Stimulated activated naive CD8-positive, alpha-beta T cell treated with anti-CD3 and anti-CD28 coated beads, Interleukin-15, amount 100 ng/mL, for 72 hours (primary cell): ENCODE data around the gene RPS3.
A peak's percentile ranks its signal among the peaks of the same experiment; 100 is the strongest.
"Not testable (repeated sequence)": the region's sequence is repeated elsewhere in the genome, so short reads cannot be mapped to it uniquely, and the experiment has no call there.

Experiments
- ATAC-seq: fragments of 150-1000 bp; cut with Tn5 transposase; 2 replicates; pipeline ENCODE4 v1.10.0; 2021; ENCODE audit warnings: mild to moderate bottlenecking, moderate library complexity
- DNase-seq, 2 donors: peaks; one replicate each; pipeline ENCODE4 v3.0.0; 2021 to 2022
- H3K27ac Mint-ChIP-seq, 2 donors: one replicate each; pipeline ENCODE4 v1.8.0; 2022; ENCODE audit warnings: mild to moderate bottlenecking in 2 of 2, mixed read lengths in 2 of 2, moderate library complexity in 2 of 2
- H3K27me3 Mint-ChIP-seq: one replicate; pipeline ENCODE4 v1.8.0; 2022; ENCODE audit warnings: mixed read lengths
- H3K4me1 Mint-ChIP-seq: one replicate; pipeline ENCODE4 v1.8.0; 2022; ENCODE audit warnings: mild to moderate bottlenecking, mixed read lengths
- H3K4me3 Mint-ChIP-seq, 2 donors: one replicate each; pipeline ENCODE4 v1.8.0; 2022; ENCODE audit warnings: mild to moderate bottlenecking in 2 of 2, mixed read lengths in 2 of 2, moderate library complexity in 1 of 2
- H3K9me3 Mint-ChIP-seq, 2 donors: one replicate each; pipeline ENCODE4 v1.8.0; 2022; ENCODE audit warnings: mixed read lengths in 2 of 2

The RPS3 gene

GRCh38 chr11:75399344-75400145, at the start of gene RPS3:
TSS of gene RPS3 (plus strand) at chr11:75399518. CDS start at chr11:75399548, 30 bp downstream.
- peaks cover 52% of the 10 kb centered on the region for H3K4me1 Mint-ChIP-seq
- H3K27me3 Mint-ChIP-seq: peaks cover 3% of the 10 kb centered on the region
- H3K27ac Mint-ChIP-seq: peak within 1 kb of the TSS; percentile 99 to 100
- DNase-seq (peak; percentile 89 to 91), ATAC-seq (peak; percentile 95)
- H3K4me3 Mint-ChIP-seq: peak within 1 kb of the TSS; percentile 93 to 97
- H3K9me3 Mint-ChIP-seq: no peaks in the 10 kb centered on the region

- DNase-seq (no peak), ATAC-seq (no peak)
- H3K27ac Mint-ChIP-seq: peak overlapping the region in 1 of 2 donors; percentile 63
- peaks cover 85% of the 10 kb centered on the region for H3K4me1 Mint-ChIP-seq
- no peaks in the 10 kb centered on the region for H3K27me3 Mint-ChIP-seq
- peak overlapping the region; percentile 85 to 95 for H3K4me3 Mint-ChIP-seq
- no peaks in the 10 kb centered on the region for H3K9me3 Mint-ChIP-seq
Observed at GRCh38 chr11:75349521-75350116, 49.7 kb upstream of the RPS3 start.

- no peak for DNase-seq
- H3K4me1 Mint-ChIP-seq: peaks cover 80% of the 10 kb centered on the region
- H3K9me3 Mint-ChIP-seq: no peaks in the 10 kb centered on the region
- ATAC-seq: no peak
- H3K27ac Mint-ChIP-seq: peak overlapping the region; percentile 22 to 95
- no peaks in the 10 kb centered on the region for H3K27me3 Mint-ChIP-seq
- H3K4me3 Mint-ChIP-seq: peak overlapping the region; percentile 85 to 95
Observed at GRCh38 chr11:75350122-75350742, 49.1 kb upstream of the RPS3 start.

DNA sequence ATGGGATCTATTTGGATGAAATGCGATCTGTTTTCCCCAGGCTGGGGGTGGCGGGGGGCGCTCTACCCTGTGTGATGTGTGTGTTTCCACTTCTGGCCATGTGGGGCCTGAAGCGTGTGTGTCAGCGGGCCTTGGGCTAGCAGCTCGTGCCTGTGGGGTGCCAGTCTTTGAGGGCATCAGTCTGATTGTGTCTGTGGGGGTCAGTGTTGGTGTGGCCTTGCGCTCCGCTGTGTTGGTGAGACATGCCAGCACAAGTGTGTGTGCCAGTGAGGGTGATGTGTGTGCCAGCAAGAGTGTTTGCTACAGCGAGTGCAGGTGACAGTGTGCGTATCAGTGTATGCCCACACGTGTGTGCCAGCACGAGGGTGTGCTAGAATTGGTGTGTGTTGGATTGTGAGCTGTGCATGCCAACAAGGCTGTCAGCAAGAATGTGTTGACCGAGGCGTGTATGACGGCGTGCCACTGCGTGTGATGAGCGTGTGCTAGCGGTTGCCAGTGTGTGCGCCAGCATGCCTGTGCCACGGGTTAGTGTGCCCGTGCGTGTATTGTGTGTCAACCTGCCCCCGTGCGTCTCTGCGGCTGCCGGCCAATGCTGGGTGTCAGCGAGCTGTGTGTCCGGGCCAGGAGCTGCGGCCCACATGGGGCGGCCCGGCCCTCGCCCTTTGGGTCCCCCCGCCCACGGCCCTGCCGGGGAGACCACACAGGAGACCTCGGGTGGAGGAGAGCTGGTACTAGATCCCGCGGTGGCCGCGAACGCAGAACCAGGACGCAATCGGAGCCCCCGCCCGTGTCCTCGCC, 48.4 kb upstream of the RPS3 start:
- peak overlapping the region; percentile 85 to 95 for H3K4me3 Mint-ChIP-seq
- no peaks in the 10 kb centered on the region for H3K27me3 Mint-ChIP-seq
- ATAC-seq (peak; percentile 66), DNase-seq (peak; percentile 46 to 60)
- peaks cover 80% of the 10 kb centered on the region for H3K4me1 Mint-ChIP-seq
- H3K27ac Mint-ChIP-seq: peak overlapping the region; percentile 88 to 95
- no peaks in the 10 kb centered on the region for H3K9me3 Mint-ChIP-seq

GRCh38 chr11:75351541-75351790, 47.9 kb upstream of the RPS3 start, which contains the start of gene ARRB1:
TSS of gene ARRB1 (minus strand) at chr11:75351661. CDS start at chr11:75351607, 54 bp downstream.
- Mint-ChIP-seq H3K27ac (peak within 1 kb of the TSS; percentile 95 to 97), H3K4me1 (peaks cover 77% of the 10 kb centered on the region)
- ATAC-seq: no peak

DNA sequence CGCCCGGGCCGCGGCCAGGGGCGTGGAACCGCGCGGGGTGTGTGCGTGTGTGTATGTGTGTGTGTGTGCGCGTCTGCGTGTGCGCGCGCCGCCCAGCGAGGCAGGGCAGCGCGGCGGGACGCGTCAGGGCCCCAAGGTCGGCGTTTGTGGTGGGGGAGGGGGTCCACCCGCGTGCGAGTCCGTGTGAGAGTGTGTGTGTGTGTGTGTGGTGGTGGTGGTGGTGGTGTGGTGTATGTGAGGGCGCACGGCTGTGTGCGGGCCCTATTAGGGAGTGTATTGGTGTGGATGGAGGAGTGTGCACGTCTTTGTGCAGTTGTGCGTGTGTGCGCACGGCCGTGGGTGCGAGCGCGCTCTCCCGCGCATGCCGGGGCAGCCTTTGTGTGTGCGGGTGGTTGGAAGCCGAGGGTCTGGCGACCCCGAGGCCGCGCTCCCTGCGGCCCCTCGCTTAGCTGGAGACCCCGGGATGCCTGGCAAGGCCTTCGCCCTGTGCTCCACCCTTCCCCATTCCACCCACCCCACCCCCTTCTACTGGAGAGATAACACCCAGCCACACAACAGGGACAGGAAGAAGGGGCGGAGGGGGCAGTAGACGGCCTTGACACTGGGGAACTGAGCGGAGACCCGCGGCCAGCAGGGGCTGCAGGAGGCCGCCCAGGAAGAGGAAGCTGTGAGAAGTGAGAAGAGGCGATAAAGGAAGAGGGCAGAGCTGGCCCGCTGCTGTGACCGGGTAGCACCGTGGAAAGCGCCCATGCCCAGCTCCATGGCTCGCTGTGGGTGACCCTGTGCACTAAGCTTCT, 47.3 kb upstream of the RPS3 start:
- peaks cover 76% of the 10 kb centered on the region for H3K4me1 Mint-ChIP-seq
- DNase-seq (peak; percentile 56 to 61), ATAC-seq (peak; percentile 75)

More at GRCh38 chr11:75351541-75351790, 47.9 kb upstream of the RPS3 start, which contains the start of gene ARRB1:
- DNase-seq: no peak
- no peaks in the 10 kb centered on the region for H3K9me3 Mint-ChIP-seq
- no peaks in the 10 kb centered on the region for H3K27me3 Mint-ChIP-seq
- peak within 1 kb of the TSS; percentile 94 to 95 for H3K4me3 Mint-ChIP-seq

GRCh38 chr11:75352588-75353206, 46.6 kb upstream of the RPS3 start:
- ATAC-seq: no peak
- peak overlapping the region; percentile 90 to 97 for H3K27ac Mint-ChIP-seq
- H3K4me3 Mint-ChIP-seq: peak overlapping the region; percentile 94 to 95
- no peaks in the 10 kb centered on the region for H3K27me3 Mint-ChIP-seq
- H3K9me3 Mint-ChIP-seq: no peaks in the 10 kb centered on the region
- peaks cover 69% of the 10 kb centered on the region for H3K4me1 Mint-ChIP-seq
- DNase-seq: no peak

More for the DNA sequence above, 47.3 kb upstream of the RPS3 start:
- Mint-ChIP-seq H3K27me3 (no peaks in the 10 kb centered on the region), H3K4me3 (peak overlapping the region; percentile 94 to 95), H3K27ac (peak overlapping the region; percentile 90 to 97), H3K9me3 (no peaks in the 10 kb centered on the region)

- ATAC-seq: no peak
- Mint-ChIP-seq H3K27me3 (no peaks in the 10 kb centered on the region), H3K4me1 (peaks cover 45% of the 10 kb centered on the region), H3K27ac (no peak overlapping the region), H3K4me3 (no peak overlapping the region), H3K9me3 (no peaks in the 10 kb centered on the region)
- DNase-seq: no peak
Observed at GRCh38 chr11:75355051-75355450, 44.3 kb upstream of the RPS3 start.

DNA sequence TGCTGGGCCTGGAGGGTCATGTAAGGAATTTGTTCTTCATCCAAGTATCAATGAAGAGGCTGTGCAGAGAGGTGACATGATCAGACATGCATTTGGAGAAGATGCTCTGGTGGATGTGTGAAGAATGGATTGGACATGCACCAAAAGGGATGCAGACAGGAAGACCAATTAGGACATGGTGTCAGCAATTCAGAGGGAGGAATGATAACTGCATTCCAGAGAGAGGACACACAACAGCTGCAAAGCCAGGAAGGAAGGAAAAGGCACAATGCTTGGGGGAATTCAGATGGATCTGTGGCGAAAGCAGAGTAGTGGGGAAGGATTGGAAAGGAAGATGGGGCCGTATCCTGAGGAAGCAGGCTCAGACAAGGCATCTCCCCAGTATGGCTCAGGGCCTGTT, 42.7 kb upstream of the RPS3 start:
- no peak overlapping the region for H3K4me3 Mint-ChIP-seq
- H3K4me1 Mint-ChIP-seq: peaks cover 35% of the 10 kb centered on the region
- DNase-seq: no peak
- H3K27me3 Mint-ChIP-seq: no peaks in the 10 kb centered on the region
- ATAC-seq: no peak
- no peak overlapping the region for H3K27ac Mint-ChIP-seq
- no peaks in the 10 kb centered on the region for H3K9me3 Mint-ChIP-seq

GRCh38 chr11:75362285-75362684, 37.0 kb upstream of the RPS3 start:
- H3K4me1 Mint-ChIP-seq, H3K9me3 Mint-ChIP-seq, ATAC-seq, H3K27me3 Mint-ChIP-seq, H3K4me3 Mint-ChIP-seq, H3K27ac Mint-ChIP-seq, DNase-seq: not testable (repeated sequence)

DNA sequence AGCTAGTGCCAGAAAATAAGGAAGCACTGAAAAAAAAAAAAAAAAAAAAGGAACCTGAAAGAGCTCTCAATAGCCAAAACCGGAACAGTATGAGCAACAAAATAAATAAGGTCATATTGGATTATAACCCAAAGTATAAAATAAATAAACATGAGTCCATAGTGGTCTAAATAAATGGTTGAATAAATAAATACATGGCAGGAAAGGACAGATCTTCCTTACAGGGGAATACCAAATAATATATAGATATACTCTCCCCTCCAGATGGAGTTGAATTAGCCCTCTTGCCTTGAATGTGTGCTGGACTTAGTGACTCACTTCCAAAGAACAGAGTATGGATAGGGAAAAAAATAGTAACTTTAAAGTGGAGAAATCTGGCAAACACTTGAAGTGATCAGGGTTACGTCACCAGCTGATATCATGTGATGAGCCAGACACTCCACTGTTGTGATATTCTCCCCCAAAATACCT, 33.6 kb upstream of the RPS3 start:
- ATAC-seq (no peak), DNase-seq (no peak)
- no peak overlapping the region for H3K27ac Mint-ChIP-seq
- H3K27me3 Mint-ChIP-seq: no peaks in the 10 kb centered on the region
- H3K9me3 Mint-ChIP-seq: no peaks in the 10 kb centered on the region
- peaks cover 17% of the 10 kb centered on the region for H3K4me1 Mint-ChIP-seq
- H3K4me3 Mint-ChIP-seq: no peak overlapping the region

- not testable (repeated sequence) for ATAC-seq, DNase-seq, H3K9me3 Mint-ChIP-seq, H3K4me3 Mint-ChIP-seq, H3K27ac Mint-ChIP-seq, H3K27me3 Mint-ChIP-seq
- H3K4me1 Mint-ChIP-seq: peaks cover 17% of the 10 kb centered on the region
Observed at GRCh38 chr11:75366826-75367225, 32.5 kb upstream of the RPS3 start.

- Mint-ChIP-seq H3K27ac (no peak overlapping the region), H3K27me3 (no peaks in the 10 kb centered on the region), H3K4me3 (peak overlapping the region; percentile 13 to 14), H3K9me3 (no peaks in the 10 kb centered on the region), H3K4me1 (peaks cover 17% of the 10 kb centered on the region)
- ATAC-seq (peak; percentile 37), DNase-seq (no peak)
Observed at GRCh38 chr11:75369560-75370255, 29.6 kb upstream of the RPS3 start.
